Activated naive CD4-positive, alpha-beta T cell treated with anti-CD3 and anti-CD28 coated beads, Interleukin-2, amount 50 U/mL, for 72 hours (primary cell): ENCODE results near the gene ATRAID. TPM values are rescaled to one million over a fixed set of nuclear protein-coding genes. Genes with fewer than 3 reads are reported as not detected.

ENCODE experiments used
- ATAC-seq, 2 donors: fragments of 150-1000 bp; cut with Tn5 transposase; 2 replicates each; pipeline ENCODE4 v1.10.0; 2021; ENCODE audit warnings: mild to moderate bottlenecking in 2 of 2, moderate library complexity in 2 of 2
- DNase-seq, 2 donors: peaks; one replicate each; pipeline ENCODE4 v3.0.0; 2021 to 2022; ENCODE audit warnings: low spot score in 2 of 2
- H3K27ac Mint-ChIP-seq, 2 donors: one replicate each; pipeline ENCODE4 v1.8.0; 2022; ENCODE audit warnings: mild to moderate bottlenecking in 2 of 2, mixed read lengths in 2 of 2
- H3K36me3 Mint-ChIP-seq, 2 donors: one replicate each; pipeline ENCODE4 v1.8.0; 2022; ENCODE audit warnings: mixed read lengths in 2 of 2
- H3K9me3 Mint-ChIP-seq, 2 donors: one replicate each; pipeline ENCODE4 v1.8.0; 2022; ENCODE audit warnings: mixed read lengths in 2 of 2
- total RNA-seq, 2 donors: library from RNA; stranded (reverse); gene quantifications; one replicate each; pipeline ENCODE4 v1.2.3, GENCODE V29; 2022

ATRAID gene
- total RNA-seq, 2 donors from 2014 or later: 58.8 to 59.1 TPM

GRCh38 chr2:27236626-27237025 lies 24.8 kb downstream of the ATRAID start:
- no peaks in the 10 kb centered on the region for H3K9me3 Mint-ChIP-seq
- H3K36me3 Mint-ChIP-seq: peaks cover 26 to 43% of the 10 kb centered on the region in 2 donors
- H3K27ac Mint-ChIP-seq: peak overlapping the region; percentile 19 to 33
- ATAC-seq: no peak
- DNase-seq: no peak

GRCh38 chr2:27237341-27237945 lies 25.6 kb downstream of the ATRAID start:
- H3K36me3 Mint-ChIP-seq: peaks cover 26 to 48% of the 10 kb centered on the region in 2 donors
- H3K9me3 Mint-ChIP-seq: no peaks in the 10 kb centered on the region
- ATAC-seq (no peak), DNase-seq (no peak)
- H3K27ac Mint-ChIP-seq: no peak overlapping the region

GRCh38 chr2:27238976-27239375 lies 27.1 kb downstream of the ATRAID start:
- no peak for ATAC-seq
- Mint-ChIP-seq H3K9me3 (no peaks in the 10 kb centered on the region), H3K27ac (peak overlapping the region in 1 of 2 donors; percentile 25), H3K36me3 (peaks cover 23 to 35% of the 10 kb centered on the region in 2 donors)
- no peak for DNase-seq

- Mint-ChIP-seq H3K36me3 (peaks cover 27 to 29% of the 10 kb centered on the region in 2 donors), H3K9me3 (no peaks in the 10 kb centered on the region), H3K27ac (peak overlapping the region in 1 of 2 donors; percentile 45)
- no peak for ATAC-seq
- no peak for DNase-seq
These were observed 28.6 kb downstream of the ATRAID start for GRCh38 chr2:27240406-27240805.

DNA sequence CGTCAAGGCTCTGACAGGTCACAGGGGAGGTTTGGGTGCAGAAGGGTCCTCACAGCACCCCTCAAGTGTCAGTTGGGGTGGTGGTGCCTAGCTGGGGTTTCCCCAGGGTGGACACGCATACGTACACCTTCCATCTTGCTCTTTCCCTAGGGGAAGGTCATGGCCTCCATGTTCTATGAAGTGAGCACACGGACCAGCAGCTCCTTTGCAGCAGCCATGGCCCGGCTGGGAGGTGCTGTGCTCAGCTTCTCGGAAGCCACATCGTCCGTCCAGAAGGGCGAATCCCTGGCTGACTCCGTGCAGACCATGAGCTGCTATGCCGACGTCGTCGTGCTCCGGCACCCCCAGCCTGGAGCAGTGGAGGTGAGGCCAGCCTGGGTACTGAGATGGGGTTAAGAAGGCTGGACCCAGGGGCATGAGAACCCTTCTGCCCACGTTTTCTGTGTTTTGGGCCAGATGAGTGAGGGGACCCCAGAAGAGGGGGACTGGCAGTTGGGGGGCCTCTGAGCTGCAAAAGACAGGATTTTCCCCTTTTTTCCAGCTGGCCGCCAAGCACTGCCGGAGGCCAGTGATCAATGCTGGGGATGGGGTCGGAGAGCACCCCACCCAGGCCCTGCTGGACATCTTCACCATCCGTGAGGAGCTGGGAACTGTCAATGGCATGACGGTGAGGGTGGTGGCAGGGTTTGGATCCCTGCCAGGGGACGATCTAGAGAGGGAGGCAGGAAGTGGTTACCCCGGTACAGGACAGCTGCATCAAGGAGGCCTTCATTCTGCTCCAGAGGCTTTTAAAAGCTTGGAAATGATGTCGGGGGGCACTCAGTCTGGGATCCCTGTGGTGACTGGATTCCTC lies 30.1 kb downstream of the ATRAID start:
- Mint-ChIP-seq H3K9me3 (no peaks in the 10 kb centered on the region), H3K27ac (peak overlapping the region; percentile 45 to 84), H3K36me3 (peaks cover 22 to 24% of the 10 kb centered on the region in 2 donors)
- peak in 1 of 2 donors; percentile 20 for ATAC-seq
- DNase-seq: no peak

- Mint-ChIP-seq H3K36me3 (peaks cover 16 to 18% of the 10 kb centered on the region in 2 donors), H3K27ac (no peak overlapping the region), H3K9me3 (no peaks in the 10 kb centered on the region)
- DNase-seq (no peak), ATAC-seq (no peak)
These were observed 30.7 kb downstream of the ATRAID start for GRCh38 chr2:27242614-27242951.

DNA sequence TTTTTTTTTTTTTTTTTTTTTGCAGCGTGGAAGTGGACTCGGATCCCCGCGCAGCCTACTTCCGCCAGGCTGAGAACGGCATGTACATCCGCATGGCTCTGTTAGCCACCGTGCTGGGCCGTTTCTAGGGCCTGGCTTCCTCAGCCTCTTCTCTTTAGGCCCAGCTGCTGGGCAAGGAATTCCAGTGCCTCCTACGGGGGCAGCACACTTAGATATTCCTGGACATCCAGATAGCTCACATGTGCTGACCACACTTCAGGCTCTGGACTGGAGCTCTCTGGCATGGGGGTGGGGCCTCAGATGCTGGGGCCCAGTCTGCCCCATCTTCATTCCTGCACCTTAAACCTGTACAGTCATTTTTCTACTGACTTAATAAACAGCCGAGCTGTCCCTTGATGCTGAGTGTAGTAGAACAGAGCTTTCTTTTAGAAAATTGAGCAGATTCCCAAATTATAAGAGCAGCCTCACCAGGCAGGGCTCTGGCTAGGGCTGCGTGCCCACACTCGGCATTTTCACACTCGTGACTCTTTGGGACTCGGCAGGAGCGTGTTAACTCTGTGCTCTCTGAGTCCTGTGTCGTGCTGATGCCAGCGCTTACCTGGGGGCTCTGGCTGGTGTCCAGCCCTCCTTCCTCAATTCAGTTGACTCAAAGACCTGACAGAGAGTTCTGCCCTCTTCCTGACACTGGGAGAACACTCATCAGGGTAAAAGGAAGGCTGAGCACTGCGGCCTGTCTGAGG lies 31.7 kb downstream of the ATRAID start:
- DNase-seq (no peak), ATAC-seq (no peak)
- H3K9me3 Mint-ChIP-seq: no peaks in the 10 kb centered on the region
- peak overlapping the region in 1 of 2 donors; percentile 77 for H3K27ac Mint-ChIP-seq
- peaks cover 13 to 14% of the 10 kb centered on the region in 2 donors for H3K36me3 Mint-ChIP-seq

- Mint-ChIP-seq H3K36me3 (peaks cover 8 to 11% of the 10 kb centered on the region in 2 donors), H3K27ac (no peak overlapping the region), H3K9me3 (no peaks in the 10 kb centered on the region)
- DNase-seq (no peak), ATAC-seq (no peak)
These were observed 33.3 kb downstream of the ATRAID start for GRCh38 chr2:27245116-27245515.

- H3K9me3 Mint-ChIP-seq: no peaks in the 10 kb centered on the region
- DNase-seq: no peak
- H3K27ac Mint-ChIP-seq: no peak overlapping the region
- H3K36me3 Mint-ChIP-seq: peaks cover 6 to 8% of the 10 kb centered on the region in 2 donors
- ATAC-seq: no peak
These were observed 33.8 kb downstream of the ATRAID start for GRCh38 chr2:27245626-27246025.

- peaks cover 0 to 5% of the 10 kb centered on the region in 2 donors for H3K36me3 Mint-ChIP-seq
- H3K9me3 Mint-ChIP-seq: no peaks in the 10 kb centered on the region
- DNase-seq: no peak
- no peak for ATAC-seq
- H3K27ac Mint-ChIP-seq: no peak overlapping the region
These were observed 36.1 kb downstream of the ATRAID start for GRCh38 chr2:27247893-27248292.

DNA sequence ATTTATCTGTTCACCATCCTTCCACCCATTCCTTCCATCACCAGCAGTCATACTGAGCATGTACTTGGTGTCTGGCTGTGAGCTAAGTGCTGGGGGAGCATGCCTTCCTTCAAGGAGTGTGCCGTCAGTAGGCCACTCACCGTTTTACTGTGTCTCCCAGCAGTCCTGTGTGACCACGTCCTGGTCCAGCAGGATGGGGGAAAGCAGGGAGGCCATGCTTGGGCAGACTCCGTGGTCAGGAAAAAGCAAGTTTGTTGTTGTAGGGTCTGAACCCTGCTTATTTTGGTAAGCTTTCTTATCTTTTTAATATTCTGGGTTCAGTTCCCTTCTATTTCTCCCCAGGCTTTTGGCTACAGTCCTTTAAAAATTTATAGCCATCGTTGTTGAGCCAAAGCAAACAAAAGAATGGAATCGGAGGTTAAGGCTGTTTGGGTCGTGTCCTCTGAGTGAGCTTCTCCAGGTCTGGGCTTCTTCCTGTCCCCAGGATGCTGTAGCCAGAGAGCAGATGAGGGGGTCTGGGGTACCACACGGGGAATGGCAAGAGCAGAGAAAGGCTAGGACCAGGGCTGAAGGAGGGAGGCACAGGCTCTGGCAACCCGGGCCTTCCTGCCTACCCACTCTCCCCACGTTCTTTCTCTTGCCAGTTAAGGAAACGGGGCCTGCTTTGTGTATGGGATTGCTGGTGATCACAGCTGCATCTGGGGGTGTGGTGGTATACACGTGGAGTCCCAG lies 37.5 kb downstream of the ATRAID start:
- no peaks in the 10 kb centered on the region for H3K36me3 Mint-ChIP-seq
- ATAC-seq: no peak
- H3K27ac Mint-ChIP-seq: no peak overlapping the region
- H3K9me3 Mint-ChIP-seq: no peaks in the 10 kb centered on the region
- DNase-seq: no peak

DNA sequence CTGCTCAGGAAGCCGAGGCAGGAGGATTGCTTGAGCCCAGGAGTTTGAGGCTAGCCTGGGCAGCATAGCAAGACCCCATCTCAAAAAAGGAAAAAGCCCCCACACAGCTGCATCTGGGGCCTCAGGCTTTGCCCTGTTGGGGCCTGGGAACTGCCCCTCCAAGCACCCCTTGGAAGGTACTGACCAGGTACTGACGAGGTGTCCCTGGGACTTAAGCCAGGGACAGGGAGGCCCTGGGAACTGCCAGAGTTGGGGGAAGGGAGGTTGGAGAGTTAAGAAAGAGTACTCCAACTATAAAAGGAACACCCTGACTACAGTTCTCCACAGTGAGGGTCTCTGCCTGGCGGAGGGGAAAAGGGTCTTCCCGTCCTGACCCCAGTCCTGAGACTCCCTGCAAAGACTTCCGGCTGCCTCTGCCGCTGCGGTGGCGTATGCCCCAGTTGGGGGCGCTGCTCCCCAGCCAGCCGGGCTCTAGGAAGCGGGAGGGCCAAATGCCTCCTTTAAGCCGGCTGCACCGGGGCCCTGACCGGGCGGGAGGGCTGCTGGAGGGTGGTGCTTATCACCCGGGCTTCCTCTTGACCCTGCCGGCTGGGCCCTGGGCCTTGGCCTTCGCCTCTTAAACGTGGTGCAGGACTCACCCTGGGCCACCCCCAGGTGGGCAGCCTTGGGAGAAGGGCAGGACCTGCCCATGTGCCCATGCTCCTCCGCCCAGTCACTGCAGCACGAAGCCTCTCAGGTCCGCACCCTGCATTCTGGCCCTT lies 38.2 kb downstream of the ATRAID start:
- no peak overlapping the region for H3K27ac Mint-ChIP-seq
- ATAC-seq: peak; percentile 86
- H3K36me3 Mint-ChIP-seq: no peaks in the 10 kb centered on the region
- peak in 1 of 2 donors; percentile 79 for DNase-seq
- H3K9me3 Mint-ChIP-seq: no peaks in the 10 kb centered on the region

DNA sequence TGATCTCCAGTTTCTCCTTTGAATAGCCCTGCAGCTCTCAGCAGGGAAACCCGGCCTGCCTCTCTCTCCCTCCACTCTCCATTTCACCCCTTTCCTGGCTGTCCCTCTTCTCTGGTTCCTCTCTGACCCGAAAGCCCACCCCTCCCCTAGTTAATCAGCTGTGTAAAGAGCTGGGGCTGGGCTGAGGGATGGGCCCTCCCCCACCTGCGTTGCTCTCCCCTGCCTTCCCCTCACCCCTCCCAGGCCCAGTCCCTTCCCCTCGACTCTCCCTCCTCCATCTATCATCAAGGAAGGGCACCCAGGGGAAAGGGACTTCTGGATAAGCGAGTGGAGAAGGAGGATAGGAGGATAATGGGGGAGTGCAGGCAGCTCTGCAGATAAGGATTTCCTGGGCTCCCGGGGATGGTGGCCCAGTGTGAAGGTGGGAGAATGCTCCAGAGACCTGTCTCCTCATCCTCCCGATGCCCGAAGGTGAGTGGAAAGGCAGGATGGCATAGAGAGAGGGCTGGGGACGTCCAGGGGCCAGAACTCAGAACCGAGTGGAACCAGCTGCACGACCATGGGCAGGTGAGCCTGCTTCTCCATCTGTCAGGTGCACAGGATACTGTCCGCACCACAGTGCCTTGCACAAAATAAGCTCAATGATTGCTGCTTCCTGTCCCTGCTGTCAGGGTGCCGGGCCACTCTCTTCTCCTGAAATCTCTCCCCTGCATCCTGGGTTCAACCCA lies 39.0 kb downstream of the ATRAID start:
- ATAC-seq (no peak), DNase-seq (no peak)
- no peaks in the 10 kb centered on the region for H3K9me3 Mint-ChIP-seq
- no peak overlapping the region for H3K27ac Mint-ChIP-seq
- no peaks in the 10 kb centered on the region for H3K36me3 Mint-ChIP-seq

DNA sequence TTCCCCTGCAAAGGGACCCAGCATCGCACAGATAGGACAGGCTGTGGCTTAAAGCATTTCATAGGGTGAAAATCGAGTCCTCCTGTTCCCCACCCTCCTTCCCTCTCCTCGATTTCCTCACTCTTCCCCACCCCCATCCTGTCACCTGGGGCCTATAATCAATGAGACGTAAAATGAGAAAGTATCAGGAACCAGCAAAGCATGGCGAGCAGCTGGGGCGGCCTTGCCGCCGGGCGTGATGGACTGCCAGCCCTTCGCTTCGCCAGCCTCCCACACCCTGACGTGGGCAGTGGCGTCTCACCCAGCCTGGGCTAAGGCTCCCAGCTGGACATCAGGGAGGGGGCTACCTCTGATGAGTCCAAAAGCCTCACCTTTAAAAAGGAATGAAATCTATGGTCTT lies 39.9 kb downstream of the ATRAID start:
- Mint-ChIP-seq H3K36me3 (no peaks in the 10 kb centered on the region), H3K9me3 (no peaks in the 10 kb centered on the region), H3K27ac (no peak overlapping the region)
- DNase-seq: no peak
- ATAC-seq: no peak

DNA sequence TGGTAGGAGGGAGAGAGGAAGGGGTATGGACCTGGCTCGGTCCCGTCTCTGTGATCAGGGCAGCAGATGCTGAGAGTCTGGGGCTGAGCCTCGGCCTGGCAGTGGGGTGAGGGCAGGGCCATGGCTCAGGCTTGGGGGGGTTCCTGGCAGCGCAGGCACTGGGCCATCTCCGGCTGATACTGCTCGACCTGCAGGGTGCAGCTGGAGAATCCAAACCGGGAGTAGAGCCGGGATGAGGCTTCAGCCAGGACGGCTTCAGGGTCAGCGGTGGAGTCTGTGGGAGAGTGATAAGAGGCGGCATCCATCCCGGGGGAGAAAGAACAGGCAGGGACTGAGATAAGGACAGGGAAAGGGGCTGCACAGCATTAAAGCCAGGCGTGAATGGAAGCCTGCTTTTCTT lies 43.3 kb downstream of the ATRAID start:
- Mint-ChIP-seq H3K9me3 (no peaks in the 10 kb centered on the region), H3K27ac (no peak overlapping the region), H3K36me3 (no peaks in the 10 kb centered on the region)
- DNase-seq (no peak), ATAC-seq (no peak)
